ENCODE data around the gene ENKD1.

ENKD1 gene

GRCh38 chr16:67657751-67658518 is 8.6 kb downstream of the ENKD1 start:
- DNase-seq, result no peak
- no peak overlapping the region for H3K27ac ChIP-seq (ENCODE audit: insufficient read depth, low read length, poor library complexity, severe bottlenecking)
- H3K4me3 ChIP-seq (ENCODE audit: insufficient read depth, low read depth, low read length, poor library complexity, severe bottlenecking), result no peak overlapping the region
- H3K4me1 ChIP-seq (ENCODE audit: control insufficient read depth, insufficient read depth, low read length, poor library complexity, severe bottlenecking), result peaks cover 28% of the 10 kb centered on the region
- H3K9me3 ChIP-seq (ENCODE audit: control insufficient read depth, low read length), result no peaks in the 10 kb centered on the region
- peaks cover 44% of the 10 kb centered on the region for H3K36me3 ChIP-seq (ENCODE audit: control insufficient read depth, insufficient read depth, low read length)
- H3K27me3 ChIP-seq (replicated peaks; ENCODE audit: control insufficient read depth, insufficient read depth, low read length, poor library complexity, severe bottlenecking), result no peaks in the 10 kb centered on the region

DNA sequence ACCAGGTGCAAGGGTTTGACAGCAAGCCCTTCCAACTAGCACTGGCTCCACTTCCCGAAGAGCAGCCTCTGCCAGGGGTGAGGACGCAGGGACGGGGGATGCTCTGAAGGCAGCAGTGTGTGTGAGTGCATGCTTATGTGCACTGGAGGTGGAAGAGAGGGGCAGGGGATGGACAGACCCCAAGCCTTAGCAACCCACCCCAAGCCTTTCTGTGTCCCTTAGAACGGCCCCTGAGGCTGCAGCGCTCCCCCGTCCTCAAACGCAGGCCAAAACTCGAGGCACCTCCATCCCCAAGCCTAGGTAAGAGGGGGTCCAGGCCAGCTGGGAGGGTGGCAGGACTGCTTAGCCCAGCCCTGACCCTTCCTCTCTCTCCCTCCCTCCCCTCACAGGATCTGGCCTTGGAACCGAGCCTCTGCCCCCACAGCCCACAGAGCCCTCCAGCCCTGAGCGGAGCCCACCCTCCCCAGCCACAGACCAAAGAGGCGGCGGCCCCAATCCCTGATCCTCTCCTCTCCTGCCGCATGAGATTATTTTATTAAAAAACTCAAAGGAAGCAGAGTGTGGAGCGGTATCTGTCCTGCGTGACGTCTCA is 9.4 kb downstream of the ENKD1 start:
- Histone ChIP-seq H3K4me1 (ENCODE audit: control insufficient read depth, insufficient read depth, low read length, poor library complexity, severe bottlenecking) (peaks cover 28% of the 10 kb centered on the region), H3K9me3 (ENCODE audit: control insufficient read depth, low read length) (no peaks in the 10 kb centered on the region), H3K4me3 (ENCODE audit: insufficient read depth, low read depth, low read length, poor library complexity, severe bottlenecking) (no peak overlapping the region), H3K27ac (ENCODE audit: insufficient read depth, low read length, poor library complexity, severe bottlenecking) (no peak overlapping the region), H3K27me3 (replicated peaks; ENCODE audit: control insufficient read depth, insufficient read depth, low read length, poor library complexity, severe bottlenecking) (no peaks in the 10 kb centered on the region), H3K36me3 (ENCODE audit: control insufficient read depth, insufficient read depth, low read length) (peaks cover 47% of the 10 kb centered on the region)
- DNase-seq, result no peak

DNA sequence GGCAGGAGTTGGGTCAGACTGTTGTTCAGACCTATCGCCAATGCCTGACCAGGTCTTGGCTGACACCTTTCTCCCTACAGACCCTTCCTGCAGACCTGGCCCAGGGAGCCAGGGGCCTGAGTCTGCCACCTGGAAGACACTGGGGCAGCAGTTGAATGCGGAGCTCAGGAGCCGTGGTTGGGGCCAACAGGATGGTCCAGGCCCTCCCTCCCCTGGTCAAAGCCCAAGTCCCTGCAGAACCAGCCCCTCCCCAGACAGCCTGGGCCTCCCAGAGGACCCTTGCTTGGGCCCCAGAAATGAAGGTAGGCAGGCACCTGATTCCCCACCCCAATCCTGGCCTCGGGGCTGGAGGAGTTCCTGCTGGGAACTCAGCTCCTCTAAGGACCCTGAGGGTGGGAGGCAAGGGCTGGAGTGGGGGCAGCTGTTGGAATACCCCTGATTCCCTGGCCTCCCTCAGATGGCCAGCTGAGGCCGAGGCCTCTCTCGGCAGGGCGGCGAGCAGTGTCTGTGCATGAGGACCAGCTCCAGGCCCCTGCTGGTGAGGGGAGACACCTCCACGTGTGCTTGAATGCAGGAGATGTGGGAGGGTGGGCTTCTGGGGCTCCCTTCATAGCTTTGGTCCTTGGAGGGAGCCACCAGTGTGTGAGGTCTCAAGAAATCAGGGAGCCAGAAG is 10.1 kb downstream of the ENKD1 start:
- H3K4me3 ChIP-seq (ENCODE audit: insufficient read depth, low read depth, low read length, poor library complexity, severe bottlenecking), result no peak overlapping the region
- no peak for DNase-seq
- H3K27ac ChIP-seq (ENCODE audit: insufficient read depth, low read length, poor library complexity, severe bottlenecking), result no peak overlapping the region
- no peaks in the 10 kb centered on the region for H3K9me3 ChIP-seq (ENCODE audit: control insufficient read depth, low read length)
- peaks cover 53% of the 10 kb centered on the region for H3K36me3 ChIP-seq (ENCODE audit: control insufficient read depth, insufficient read depth, low read length)
- peaks cover 25% of the 10 kb centered on the region for H3K4me1 ChIP-seq (ENCODE audit: control insufficient read depth, insufficient read depth, low read length, poor library complexity, severe bottlenecking)
- no peaks in the 10 kb centered on the region for H3K27me3 ChIP-seq (replicated peaks; ENCODE audit: control insufficient read depth, insufficient read depth, low read length, poor library complexity, severe bottlenecking)

DNA sequence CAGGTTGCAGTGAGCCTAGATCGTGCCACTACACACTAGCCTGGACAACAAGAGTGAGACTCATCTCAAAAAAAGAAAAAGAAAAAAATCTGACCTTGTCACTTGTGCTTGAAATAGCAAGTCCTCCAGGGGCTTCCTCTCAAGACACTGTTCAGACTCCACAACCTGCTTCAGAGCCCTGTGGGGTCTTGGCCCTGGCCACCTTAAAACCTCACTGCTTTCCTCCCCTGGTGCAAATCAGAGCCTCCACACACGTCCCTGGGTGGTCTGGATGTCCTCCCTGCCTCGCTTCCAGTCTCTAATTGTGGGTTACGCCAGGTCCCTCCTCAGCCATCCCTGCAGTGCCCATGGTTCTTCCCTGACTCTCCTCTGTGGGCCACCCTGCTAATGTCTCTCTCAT is 11.2 kb downstream of the ENKD1 start:
- H3K4me3 ChIP-seq (ENCODE audit: insufficient read depth, low read depth, low read length, poor library complexity, severe bottlenecking), result no peak overlapping the region
- no peaks in the 10 kb centered on the region for H3K27me3 ChIP-seq (replicated peaks; ENCODE audit: control insufficient read depth, insufficient read depth, low read length, poor library complexity, severe bottlenecking)
- no peak overlapping the region for H3K27ac ChIP-seq (ENCODE audit: insufficient read depth, low read length, poor library complexity, severe bottlenecking)
- DNase-seq, result no peak
- no peaks in the 10 kb centered on the region for H3K9me3 ChIP-seq (ENCODE audit: control insufficient read depth, low read length)
- peaks cover 64% of the 10 kb centered on the region for H3K36me3 ChIP-seq (ENCODE audit: control insufficient read depth, insufficient read depth, low read length)
- H3K4me1 ChIP-seq (ENCODE audit: control insufficient read depth, insufficient read depth, low read length, poor library complexity, severe bottlenecking), result peaks cover 16% of the 10 kb centered on the region

- H3K27me3 ChIP-seq (replicated peaks; ENCODE audit: control insufficient read depth, insufficient read depth, low read length, poor library complexity, severe bottlenecking), result no peaks in the 10 kb centered on the region
- H3K4me1 ChIP-seq (ENCODE audit: control insufficient read depth, insufficient read depth, low read length, poor library complexity, severe bottlenecking), result peaks cover 12% of the 10 kb centered on the region
- H3K9me3 ChIP-seq (ENCODE audit: control insufficient read depth, low read length), result no peaks in the 10 kb centered on the region
- no peak for DNase-seq
- no peak overlapping the region for H3K4me3 ChIP-seq (ENCODE audit: insufficient read depth, low read depth, low read length, poor library complexity, severe bottlenecking)
- no peak overlapping the region for H3K27ac ChIP-seq (ENCODE audit: insufficient read depth, low read length, poor library complexity, severe bottlenecking)
- H3K36me3 ChIP-seq (ENCODE audit: control insufficient read depth, insufficient read depth, low read length), result peaks cover 73% of the 10 kb centered on the region
Measured at GRCh38 chr16:67654403-67654911, 12.1 kb downstream of the ENKD1 start.

GRCh38 chr16:67653789-67654402 is 12.7 kb downstream of the ENKD1 start:
- no peak overlapping the region for H3K4me3 ChIP-seq (ENCODE audit: insufficient read depth, low read depth, low read length, poor library complexity, severe bottlenecking)
- peaks cover 7% of the 10 kb centered on the region for H3K4me1 ChIP-seq (ENCODE audit: control insufficient read depth, insufficient read depth, low read length, poor library complexity, severe bottlenecking)
- DNase-seq, result no peak
- H3K27me3 ChIP-seq (replicated peaks; ENCODE audit: control insufficient read depth, insufficient read depth, low read length, poor library complexity, severe bottlenecking), result no peaks in the 10 kb centered on the region
- H3K36me3 ChIP-seq (ENCODE audit: control insufficient read depth, insufficient read depth, low read length), result peaks cover 79% of the 10 kb centered on the region
- no peak overlapping the region for H3K27ac ChIP-seq (ENCODE audit: insufficient read depth, low read length, poor library complexity, severe bottlenecking)
- H3K9me3 ChIP-seq (ENCODE audit: control insufficient read depth, low read length), result no peaks in the 10 kb centered on the region

- H3K4me3 ChIP-seq (ENCODE audit: insufficient read depth, low read depth, low read length, poor library complexity, severe bottlenecking), result no peak overlapping the region
- no peak for DNase-seq
- no peaks in the 10 kb centered on the region for H3K9me3 ChIP-seq (ENCODE audit: control insufficient read depth, low read length)
- H3K4me1 ChIP-seq (ENCODE audit: control insufficient read depth, insufficient read depth, low read length, poor library complexity, severe bottlenecking), result peaks cover 3% of the 10 kb centered on the region
- H3K27me3 ChIP-seq (replicated peaks; ENCODE audit: control insufficient read depth, insufficient read depth, low read length, poor library complexity, severe bottlenecking), result no peaks in the 10 kb centered on the region
- H3K27ac ChIP-seq (ENCODE audit: insufficient read depth, low read length, poor library complexity, severe bottlenecking), result no peak overlapping the region
- H3K36me3 ChIP-seq (ENCODE audit: control insufficient read depth, insufficient read depth, low read length), result peaks cover 82% of the 10 kb centered on the region
Measured at GRCh38 chr16:67653128-67653788, 13.3 kb downstream of the ENKD1 start.

DNA sequence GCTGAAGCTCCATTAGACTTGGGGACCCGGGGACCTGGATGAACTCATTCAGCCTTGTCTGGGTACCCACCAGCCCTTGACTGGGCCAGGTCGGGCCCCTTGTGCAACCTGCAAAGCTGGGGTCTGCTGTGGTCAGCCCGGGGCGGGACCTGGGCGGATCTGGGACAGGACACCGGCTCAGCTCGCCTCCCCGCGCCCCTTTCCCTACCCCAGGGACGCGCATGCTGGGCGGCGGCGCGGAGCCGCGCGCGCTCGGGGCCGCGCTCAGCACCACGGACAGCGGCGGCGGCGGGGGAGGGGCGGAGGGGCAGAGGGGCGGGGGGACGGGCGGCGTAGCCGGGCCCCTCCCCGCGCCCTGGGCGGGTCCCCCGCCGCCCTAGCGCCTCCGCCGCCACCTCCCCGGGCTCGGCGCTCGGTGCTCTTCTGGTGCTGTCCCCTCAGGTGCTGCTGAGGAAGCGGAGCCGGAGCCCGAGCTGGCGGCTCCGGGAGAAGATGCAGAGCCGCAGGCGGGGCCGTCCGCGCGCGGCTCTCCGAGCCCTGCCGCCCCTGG is 13.9 kb downstream of the ENKD1 start:
- Histone ChIP-seq H3K4me1 (ENCODE audit: control insufficient read depth, insufficient read depth, low read length, poor library complexity, severe bottlenecking) (no peaks in the 10 kb centered on the region), H3K27ac (ENCODE audit: insufficient read depth, low read length, poor library complexity, severe bottlenecking) (no peak overlapping the region), H3K27me3 (replicated peaks; ENCODE audit: control insufficient read depth, insufficient read depth, low read length, poor library complexity, severe bottlenecking) (no peaks in the 10 kb centered on the region), H3K36me3 (ENCODE audit: control insufficient read depth, insufficient read depth, low read length) (peaks cover 81% of the 10 kb centered on the region), H3K9me3 (ENCODE audit: control insufficient read depth, low read length) (no peaks in the 10 kb centered on the region), H3K4me3 (ENCODE audit: insufficient read depth, low read depth, low read length, poor library complexity, severe bottlenecking) (no peak overlapping the region)
- no peak for DNase-seq

GRCh38 chr16:67651847-67652246 is 14.7 kb downstream of the ENKD1 start:
- no peaks in the 10 kb centered on the region for H3K9me3 ChIP-seq (ENCODE audit: control insufficient read depth, low read length)
- no peaks in the 10 kb centered on the region for H3K4me1 ChIP-seq (ENCODE audit: control insufficient read depth, insufficient read depth, low read length, poor library complexity, severe bottlenecking)
- DNase-seq, result no peak
- H3K36me3 ChIP-seq (ENCODE audit: control insufficient read depth, insufficient read depth, low read length), result peaks cover 85% of the 10 kb centered on the region
- no peak overlapping the region for H3K4me3 ChIP-seq (ENCODE audit: insufficient read depth, low read depth, low read length, poor library complexity, severe bottlenecking)
- H3K27ac ChIP-seq (ENCODE audit: insufficient read depth, low read length, poor library complexity, severe bottlenecking), result no peak overlapping the region
- H3K27me3 ChIP-seq (replicated peaks; ENCODE audit: control insufficient read depth, insufficient read depth, low read length, poor library complexity, severe bottlenecking), result no peaks in the 10 kb centered on the region

All from effector memory CD4-positive, alpha-beta T cell (primary cell).